ENCODE measurements around the gene RREB1. TPM values are rescaled to one million over a fixed set of nuclear protein-coding genes. Genes with fewer than 3 reads are reported as not detected.

Gene RREB1
- total RNA-seq, 1 experiment from 2014 or later = 51.1 TPM

DNA sequence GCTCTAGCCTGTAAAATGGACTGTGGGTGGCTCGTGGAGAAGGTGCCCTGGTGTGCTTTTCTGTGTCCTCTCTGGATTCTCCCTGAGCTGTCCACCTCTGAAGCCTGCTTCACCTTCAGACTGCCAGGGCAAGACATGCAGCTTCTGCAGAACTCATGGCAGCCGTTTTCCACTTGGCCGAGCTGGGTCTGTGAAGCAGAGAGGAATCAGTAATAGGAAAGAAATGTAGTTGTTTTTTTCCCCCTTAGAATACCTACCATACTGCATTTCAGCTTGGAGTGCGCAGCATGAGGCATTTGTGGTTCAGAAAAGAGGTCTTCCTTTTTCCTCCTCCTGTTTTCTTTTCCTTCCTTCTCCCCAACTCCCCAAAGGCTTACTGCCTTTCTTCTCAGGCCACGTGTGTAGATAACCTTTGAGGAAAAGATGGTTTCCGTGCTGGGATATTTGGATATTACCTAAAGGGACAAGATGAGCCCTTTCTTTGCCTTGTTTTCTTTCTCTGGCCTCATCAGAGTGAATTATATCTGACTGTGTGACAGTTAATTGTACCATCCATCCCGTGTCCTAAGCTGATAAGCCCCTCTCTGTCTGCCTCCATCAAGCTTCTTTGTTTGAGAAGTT, 39.4 kb downstream of the RREB1 start:
- Histone ChIP-seq H3K9me3 (no peaks in the 10 kb centered on the region), H3K4me3 (ENCODE audit: low read depth, low read length) (no peak overlapping the region), H3K27me3 (replicated peaks; ENCODE audit: control insufficient read depth, insufficient read depth, low read length) (no peaks in the 10 kb centered on the region), H3K36me3 (ENCODE audit: control insufficient read depth, insufficient read depth, low read length) (no peaks in the 10 kb centered on the region; the same call in 1 of the 2 replicates), H3K4me1 (peaks cover 49% of the 10 kb centered on the region)
- POLR2A ChIA-PET = interaction anchor here (0.6 kb wide), 1 partner anchor 36 kb away, joined by 4 read pairs; no protein-coding TSS in a partner anchor
- CTCF ChIA-PET = interaction anchor here (0.7 kb wide), 2 partner anchors 54 to 78 kb away, joined by 3 to 4 read pairs; no protein-coding TSS in a partner anchor
- no TSS peak for BruUV-seq (replicated peaks)
- H3K27me3 Mint-ChIP-seq (ENCODE audit: insufficient read depth, unreplicated experiment) = no peaks in the 10 kb centered on the region
- no peaks in the 10 kb centered on the region for H3K36me3 Mint-ChIP-seq (ENCODE audit: insufficient read depth, unreplicated experiment)
- peak overlapping the region; percentile 71 for H3K4me3 Mint-ChIP-seq (ENCODE audit: unreplicated experiment)
- no peaks in the 10 kb centered on the region for H3K9me3 Mint-ChIP-seq (ENCODE audit: unreplicated experiment)
- intact Hi-C loops (cut with micrococcal nuclease; ENCODE audit: unreplicated experiment) = no loop called here
- H3K27ac Mint-ChIP-seq (ENCODE audit: unreplicated experiment) = peak overlapping the region; percentile 79
- no peak for DNase-seq
- TF ChIP-seq, protein P1, sequence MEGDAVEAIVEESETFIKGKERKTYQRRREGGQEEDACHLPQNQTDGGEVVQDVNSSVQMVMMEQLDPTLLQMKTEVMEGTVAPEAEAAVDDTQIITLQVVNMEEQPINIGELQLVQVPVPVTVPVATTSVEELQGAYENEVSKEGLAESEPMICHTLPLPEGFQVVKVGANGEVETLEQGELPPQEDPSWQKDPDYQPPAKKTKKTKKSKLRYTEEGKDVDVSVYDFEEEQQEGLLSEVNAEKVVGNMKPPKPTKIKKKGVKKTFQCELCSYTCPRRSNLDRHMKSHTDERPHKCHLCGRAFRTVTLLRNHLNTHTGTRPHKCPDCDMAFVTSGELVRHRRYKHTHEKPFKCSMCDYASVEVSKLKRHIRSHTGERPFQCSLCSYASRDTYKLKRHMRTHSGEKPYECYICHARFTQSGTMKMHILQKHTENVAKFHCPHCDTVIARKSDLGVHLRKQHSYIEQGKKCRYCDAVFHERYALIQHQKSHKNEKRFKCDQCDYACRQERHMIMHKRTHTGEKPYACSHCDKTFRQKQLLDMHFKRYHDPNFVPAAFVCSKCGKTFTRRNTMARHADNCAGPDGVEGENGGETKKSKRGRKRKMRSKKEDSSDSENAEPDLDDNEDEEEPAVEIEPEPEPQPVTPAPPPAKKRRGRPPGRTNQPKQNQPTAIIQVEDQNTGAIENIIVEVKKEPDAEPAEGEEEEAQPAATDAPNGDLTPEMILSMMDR (IDR thresholded peaks at IDR 0.05; ENCODE audit: insufficient read depth in 1 of 2, low read depth in 1 of 2, low read length in 1 of 2, severe bottlenecking in 1 of 2, unreplicated experiment in 1 of 2) = no peak
- peaks cover 58% of the 10 kb centered on the region for H3K4me1 Mint-ChIP-seq (ENCODE audit: low read depth, unreplicated experiment)

DNA sequence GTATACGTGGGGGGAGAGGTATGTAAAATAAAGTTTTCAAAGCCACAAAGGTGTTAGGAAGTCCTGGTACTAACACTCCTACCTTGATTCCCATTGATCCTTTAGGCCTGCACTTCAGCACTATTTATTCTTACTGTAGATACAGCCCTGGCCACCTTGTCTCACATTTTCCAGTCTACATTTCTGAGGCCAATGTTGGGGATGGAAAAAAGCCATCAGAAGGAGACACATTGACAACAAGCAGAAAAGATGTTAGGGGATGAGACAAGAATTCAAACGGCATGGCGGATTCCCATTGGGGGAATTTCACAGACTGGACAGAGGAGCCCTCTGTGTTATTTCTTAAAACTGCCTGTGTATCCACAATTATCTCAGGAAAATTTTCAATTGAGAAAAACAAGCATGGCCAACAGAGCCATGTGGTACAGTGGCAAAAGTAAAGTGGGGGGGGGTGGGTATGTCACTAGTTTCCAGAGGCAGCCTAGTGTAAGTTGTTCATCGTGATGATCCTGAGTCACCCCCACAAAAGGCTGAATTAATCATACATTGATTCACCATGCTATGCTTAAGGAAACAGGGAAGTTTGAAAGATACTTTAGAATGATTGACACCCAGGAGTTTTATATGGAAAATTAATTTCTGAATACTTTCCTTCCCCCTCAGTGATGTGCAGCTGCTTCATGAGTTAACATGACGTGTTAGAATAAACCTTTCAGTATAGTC, 40.5 kb downstream of the RREB1 start:
- TF ChIP-seq, protein P1 (IDR thresholded peaks at IDR 0.05; ENCODE audit: insufficient read depth in 1 of 2, low read depth in 1 of 2, low read length in 1 of 2, severe bottlenecking in 1 of 2, unreplicated experiment in 1 of 2) = no peak
- H3K4me1 Mint-ChIP-seq (ENCODE audit: low read depth, unreplicated experiment) = peaks cover 57% of the 10 kb centered on the region
- Histone ChIP-seq H3K36me3 (ENCODE audit: control insufficient read depth, insufficient read depth, low read length) (no peaks in the 10 kb centered on the region), H3K27me3 (replicated peaks; ENCODE audit: control insufficient read depth, insufficient read depth, low read length) (no peaks in the 10 kb centered on the region), H3K4me3 (ENCODE audit: low read depth, low read length) (no peak overlapping the region), H3K4me1 (peaks cover 56% of the 10 kb centered on the region), H3K9me3 (no peaks in the 10 kb centered on the region)
- CTCF ChIA-PET = no interaction called here
- BruUV-seq (replicated peaks) = no TSS peak
- no peak overlapping the region for H3K4me3 Mint-ChIP-seq (ENCODE audit: unreplicated experiment)
- no peak overlapping the region for H3K27ac Mint-ChIP-seq (ENCODE audit: unreplicated experiment)
- POLR2A ChIA-PET = no interaction called here
- DNase-seq = no peak
- no peaks in the 10 kb centered on the region for H3K9me3 Mint-ChIP-seq (ENCODE audit: unreplicated experiment)
- H3K27me3 Mint-ChIP-seq (ENCODE audit: insufficient read depth, unreplicated experiment) = no peaks in the 10 kb centered on the region
- intact Hi-C loops (cut with micrococcal nuclease; ENCODE audit: unreplicated experiment) = no loop called here
- H3K36me3 Mint-ChIP-seq (ENCODE audit: insufficient read depth, unreplicated experiment) = no peaks in the 10 kb centered on the region

DNA sequence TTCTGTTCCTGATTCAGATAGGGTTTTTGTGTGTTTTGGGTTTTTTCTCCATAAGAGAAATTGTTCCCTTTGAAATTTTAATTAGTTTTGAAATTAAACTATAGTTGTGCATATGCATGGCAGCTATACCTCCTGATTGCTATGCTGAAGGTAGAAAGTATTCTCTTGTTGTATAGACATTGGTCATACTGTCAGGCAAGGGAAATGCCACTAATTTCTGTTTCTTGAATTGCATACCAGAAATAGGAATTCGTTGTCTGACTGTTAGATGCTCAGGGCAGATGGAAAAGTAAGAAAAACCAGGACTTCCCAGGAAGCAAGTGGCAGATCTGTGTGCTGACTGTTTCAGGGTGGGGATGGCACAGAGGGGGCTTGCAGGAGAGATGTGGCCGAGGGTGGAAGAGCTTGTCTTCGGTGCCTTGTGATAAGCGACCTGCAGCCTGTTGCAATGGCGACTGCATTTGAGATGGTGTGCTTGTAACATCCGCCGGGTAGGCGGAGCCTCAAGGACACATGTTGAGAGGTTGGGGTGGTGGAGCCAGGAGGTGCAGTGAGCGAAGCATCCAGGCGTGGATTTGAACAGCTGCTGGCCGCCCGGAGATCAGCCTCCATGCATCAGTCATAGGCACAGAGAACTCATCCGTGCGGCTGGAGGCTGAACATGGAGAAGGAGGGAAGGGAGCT, 42.8 kb downstream of the RREB1 start:
- no peaks in the 10 kb centered on the region for H3K9me3 ChIP-seq
- ChIA-PET POLR2A (no interaction called here), CTCF (no interaction called here)
- H3K27me3 Mint-ChIP-seq (ENCODE audit: insufficient read depth, unreplicated experiment) = no peaks in the 10 kb centered on the region
- no peaks in the 10 kb centered on the region for H3K27me3 ChIP-seq (replicated peaks; ENCODE audit: control insufficient read depth, insufficient read depth, low read length)
- H3K4me1 Mint-ChIP-seq (ENCODE audit: low read depth, unreplicated experiment) = peaks cover 41% of the 10 kb centered on the region
- no peak overlapping the region for H3K4me3 Mint-ChIP-seq (ENCODE audit: unreplicated experiment)
- no peak overlapping the region for H3K4me3 ChIP-seq (ENCODE audit: low read depth, low read length)
- H3K4me1 ChIP-seq = peaks cover 40% of the 10 kb centered on the region
- peaks cover 5% of the 10 kb centered on the region for H3K36me3 Mint-ChIP-seq (ENCODE audit: insufficient read depth, unreplicated experiment)
- TF ChIP-seq, protein P1 (IDR thresholded peaks at IDR 0.05; ENCODE audit: insufficient read depth in 1 of 2, low read depth in 1 of 2, low read length in 1 of 2, severe bottlenecking in 1 of 2, unreplicated experiment in 1 of 2) = no peak
- intact Hi-C loops (cut with micrococcal nuclease; ENCODE audit: unreplicated experiment) = no loop called here
- no peak for DNase-seq
- no peaks in the 10 kb centered on the region for H3K9me3 Mint-ChIP-seq (ENCODE audit: unreplicated experiment)
- no peak overlapping the region for H3K27ac Mint-ChIP-seq (ENCODE audit: unreplicated experiment)
- H3K36me3 ChIP-seq (ENCODE audit: control insufficient read depth, insufficient read depth, low read length) = no peaks in the 10 kb centered on the region
- no TSS peak for BruUV-seq (replicated peaks)

Measured in Caco-2 (cell line).